ENCODE measurements around the gene SKAP1.
"Not testable (repeated sequence)": the region's sequence is repeated elsewhere in the genome, so short reads cannot be mapped to it uniquely, and the experiment has no call there.

The SKAP1 gene

DNA sequence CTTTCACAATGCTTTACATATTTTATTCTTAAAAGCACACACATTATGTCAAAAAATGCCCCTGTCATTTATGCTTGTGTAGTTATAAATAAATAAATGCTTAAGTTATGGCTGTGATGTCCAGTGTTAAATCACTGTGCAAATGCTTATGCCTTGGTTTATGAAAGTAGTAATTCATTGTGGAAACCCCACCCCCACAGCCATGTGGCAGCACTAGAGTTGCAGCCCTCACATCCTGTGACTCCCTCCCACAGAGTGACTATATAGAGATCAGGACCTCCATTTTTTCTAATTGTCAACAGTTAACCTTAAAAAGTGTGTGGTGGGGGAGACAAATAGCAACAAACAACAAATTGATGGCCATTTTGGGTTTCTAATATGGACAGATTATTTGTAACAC is 2.4 kb downstream of the SKAP1 start:
- peak; percentile 77 for DNase-seq (ENCODE audit: low spot score)
- TF ChIP-seq CTCF (IDR thresholded peaks at IDR 0.05; ENCODE audit: extremely low read depth, missing control alignments), result no peak

DNA sequence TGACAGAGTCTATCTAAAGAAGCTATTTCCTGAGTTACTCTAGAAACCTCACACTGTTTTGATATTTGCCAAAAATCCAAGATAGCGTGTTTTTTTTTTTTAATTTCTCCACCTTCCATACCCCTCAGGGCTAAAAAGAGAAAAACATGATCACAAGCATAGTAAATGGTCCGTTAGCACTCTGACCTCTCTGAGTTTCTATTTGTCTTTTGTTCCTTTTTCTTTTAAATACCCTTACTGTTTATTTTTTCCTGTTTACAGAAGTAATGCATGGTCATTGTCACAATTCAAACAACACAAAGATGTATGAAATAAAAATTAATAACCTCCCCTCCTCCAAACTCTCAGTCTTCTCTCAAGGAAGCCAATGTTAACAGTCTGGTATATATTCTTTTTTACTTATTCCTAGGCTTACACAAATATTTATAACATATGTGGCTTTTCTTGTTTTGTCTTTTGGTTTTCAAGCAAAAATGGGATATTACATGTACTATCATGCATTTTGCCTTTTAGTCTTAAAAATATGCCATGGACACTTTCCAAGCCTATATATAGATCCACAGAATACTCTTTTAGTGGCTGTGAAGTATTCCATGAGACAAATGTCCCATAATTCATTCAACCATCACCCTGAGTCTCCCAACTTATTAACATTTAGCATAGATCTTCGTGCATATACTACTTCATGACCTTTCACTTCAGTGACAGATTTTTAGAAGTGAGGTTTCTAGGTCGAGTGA is 3.1 kb downstream of the SKAP1 start:
- DNase-seq (ENCODE audit: low spot score), result no peak
- TF ChIP-seq CTCF (IDR thresholded peaks at IDR 0.05; ENCODE audit: extremely low read depth, missing control alignments), result no peak

DNA sequence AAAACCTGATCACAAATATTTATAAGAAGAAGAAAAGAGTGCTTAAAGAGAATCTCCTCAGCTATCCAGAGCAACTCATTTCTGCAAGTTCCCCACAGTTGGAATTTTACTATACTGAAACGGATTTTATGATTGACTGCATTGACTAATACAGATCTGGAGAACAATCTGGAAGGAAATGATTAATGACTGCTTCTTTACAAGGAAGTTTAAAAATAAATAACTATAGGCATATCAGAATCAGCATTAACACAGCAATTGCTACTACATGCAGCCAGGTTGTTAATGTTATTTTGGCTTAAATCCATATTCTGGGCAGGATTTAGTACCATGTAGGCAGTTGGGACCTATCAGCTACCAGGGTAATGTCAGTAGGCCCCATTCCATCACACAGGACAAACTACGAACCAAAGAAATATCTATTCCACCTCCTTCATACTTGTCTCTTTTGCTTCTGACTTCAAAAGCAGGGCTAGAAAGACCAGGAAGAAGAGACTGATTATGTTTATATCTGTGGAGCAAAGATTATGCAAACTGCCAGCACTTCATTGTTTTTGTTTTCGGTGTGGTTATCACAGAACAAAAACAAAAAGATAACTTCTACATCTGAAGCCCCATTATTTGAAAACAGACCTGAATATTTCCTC is 3.9 kb downstream of the SKAP1 start:
- no peak for DNase-seq (ENCODE audit: low spot score)
- TF ChIP-seq CTCF (IDR thresholded peaks at IDR 0.05; ENCODE audit: extremely low read depth, missing control alignments), result no peak

- DNase-seq (ENCODE audit: low spot score), result not testable (repeated sequence)
Observed at GRCh38 chr17:48422060-48422459, 8.0 kb downstream of the SKAP1 start.

DNA sequence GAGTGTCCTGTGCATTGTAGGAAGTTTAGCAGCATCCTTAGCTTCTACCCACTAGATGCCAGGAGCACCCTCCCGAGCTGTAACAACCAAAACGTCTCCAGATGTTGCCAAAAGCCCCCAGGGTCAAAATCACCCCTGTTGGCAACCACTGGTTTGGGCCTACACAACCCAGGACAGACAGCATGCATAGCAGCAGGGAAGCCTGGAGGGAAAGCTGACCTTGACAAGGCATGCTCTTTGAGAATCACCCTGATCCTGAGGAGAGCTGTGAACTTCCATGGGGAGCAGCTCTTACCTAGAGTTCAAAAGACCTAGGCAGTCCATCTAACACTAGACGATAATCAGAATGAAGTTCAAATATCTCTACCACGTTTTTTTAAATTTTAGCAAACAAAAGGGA is 9.2 kb downstream of the SKAP1 start:
- TF ChIP-seq CTCF (IDR thresholded peaks at IDR 0.05; ENCODE audit: extremely low read depth, missing control alignments), result no peak
- DNase-seq (ENCODE audit: low spot score), result no peak

- no peak for DNase-seq (ENCODE audit: low spot score)
- TF ChIP-seq CTCF (IDR thresholded peaks at IDR 0.05; ENCODE audit: extremely low read depth, missing control alignments), result no peak
Observed at GRCh38 chr17:48416971-48417370, 13.0 kb downstream of the SKAP1 start.

GRCh38 chr17:48413613-48414405 is 16.2 kb downstream of the SKAP1 start:
- no peak for TF ChIP-seq CTCF (IDR thresholded peaks at IDR 0.05; ENCODE audit: extremely low read depth, missing control alignments)
- DNase-seq (ENCODE audit: low spot score), result no peak

All from GM20000 (cell line).